ENCODE measurements around the gene GOLGA7B.

Gene GOLGA7B

GRCh38 chr10:97820096-97820704, 29.4 kb upstream of the GOLGA7B start:
- ChIA-PET CTCF (no interaction called here), POLR2A (no interaction called here)
- no peak for DNase-seq (ENCODE audit: low read depth, low spot score)
- TF ChIP-seq CTCF (IDR thresholded peaks at IDR 0.05; ENCODE audit: insufficient read depth, low read length, missing control alignments) = no peak
- no peak overlapping the region for H3K4me3 ChIP-seq (ENCODE audit: low read depth, low read length)

GRCh38 chr10:97821308-97822038, 28.2 kb upstream of the GOLGA7B start:
- DNase-seq (ENCODE audit: low read depth, low spot score) = no peak
- no peak for TF ChIP-seq CTCF (IDR thresholded peaks at IDR 0.05; ENCODE audit: insufficient read depth, low read length, missing control alignments)
- CTCF ChIA-PET = interaction anchor here (1.1 kb wide), 1 partner anchor 30 kb away, joined by 3 read pairs; no protein-coding TSS in a partner anchor
- POLR2A ChIA-PET = no interaction called here
- no peak overlapping the region for H3K4me3 ChIP-seq (ENCODE audit: low read depth, low read length)

- CTCF ChIA-PET = interaction anchor here (1.1 kb wide), 1 partner anchor 30 kb away, joined by 3 read pairs; no protein-coding TSS in a partner anchor
- DNase-seq (ENCODE audit: low read depth, low spot score) = no peak
- no peak overlapping the region for H3K4me3 ChIP-seq (ENCODE audit: low read depth, low read length)
- POLR2A ChIA-PET = no interaction called here
- no peak for TF ChIP-seq CTCF (IDR thresholded peaks at IDR 0.05; ENCODE audit: insufficient read depth, low read length, missing control alignments)
These were observed 27.4 kb upstream of the GOLGA7B start for GRCh38 chr10:97822261-97822687.

- TF ChIP-seq CTCF (IDR thresholded peaks at IDR 0.05; ENCODE audit: insufficient read depth, low read length, missing control alignments) = no peak
- ChIA-PET POLR2A (no interaction called here), CTCF (no interaction called here)
- no peak overlapping the region for H3K4me3 ChIP-seq (ENCODE audit: low read depth, low read length)
- no peak for DNase-seq (ENCODE audit: low read depth, low spot score)
These were observed 25.9 kb upstream of the GOLGA7B start for GRCh38 chr10:97823734-97824133.

- CTCF ChIA-PET = interaction anchor here (0.7 kb wide), 1 partner anchor 10 kb away, joined by 3 read pairs; no protein-coding TSS in a partner anchor
- POLR2A ChIA-PET = no interaction called here
- TF ChIP-seq CTCF (IDR thresholded peaks at IDR 0.05; ENCODE audit: insufficient read depth, low read length, missing control alignments) = no peak
- H3K4me3 ChIP-seq (ENCODE audit: low read depth, low read length) = no peak overlapping the region
- DNase-seq (ENCODE audit: low read depth, low spot score) = no peak
These were observed 24.5 kb upstream of the GOLGA7B start for GRCh38 chr10:97825020-97825760.

GRCh38 chr10:97826892-97827291, 22.8 kb upstream of the GOLGA7B start:
- no peak overlapping the region for H3K4me3 ChIP-seq (ENCODE audit: low read depth, low read length)
- no peak for DNase-seq (ENCODE audit: low read depth, low spot score)
- ChIA-PET CTCF (interaction anchor here (1.0 kb wide), 1 partner anchor 43 kb away, joined by 3 read pairs; no protein-coding TSS in a partner anchor), POLR2A (no interaction called here)
- TF ChIP-seq CTCF (IDR thresholded peaks at IDR 0.05; ENCODE audit: insufficient read depth, low read length, missing control alignments) = no peak
